Islet precursor cell (in vitro differentiated cells): Measurements from ENCODE around the gene OTOF.

Source experiments
- DNase-seq: peaks from one replicate; pipeline ENCODE4 v3.0.0-alpha.2; 2018

Gene OTOF

GRCh38 chr2:26463244-26464192, 14.4 kb downstream of the OTOF start:
- DNase-seq, result peak; percentile 89

DNA sequence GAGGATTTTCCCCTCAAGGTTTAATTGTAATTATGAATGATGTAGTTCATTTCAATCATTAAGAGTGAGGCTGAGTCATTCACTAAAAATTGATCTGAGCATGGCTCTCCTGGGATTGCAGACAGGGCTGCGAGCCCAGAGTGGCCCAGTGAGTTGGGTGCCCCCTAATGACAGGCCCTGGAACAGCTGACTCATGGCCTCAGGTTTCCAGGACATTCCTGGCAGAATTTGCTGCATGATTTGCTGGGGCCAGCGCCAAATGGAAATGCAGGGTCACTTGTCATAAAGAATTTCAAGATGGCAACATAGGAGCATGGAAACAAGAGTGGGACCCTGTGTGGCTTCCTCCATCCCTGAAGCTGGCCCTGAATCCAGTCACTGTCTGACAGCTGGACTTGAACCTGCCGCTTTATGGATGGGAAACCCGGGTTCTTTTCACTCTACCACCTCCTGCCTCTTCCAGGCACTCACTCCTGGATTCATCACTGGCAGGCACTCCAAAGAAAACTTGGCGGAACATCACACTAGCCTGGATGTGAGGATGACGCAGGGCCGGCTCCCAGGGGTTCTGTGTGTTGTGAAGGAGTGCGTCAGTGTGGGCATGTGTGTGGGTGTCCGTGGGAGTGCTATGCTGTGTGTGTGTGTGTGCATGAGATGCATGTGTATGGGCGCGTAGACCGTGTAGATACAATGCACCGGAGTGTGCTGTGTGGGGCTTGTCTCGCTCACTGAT, 15.2 kb downstream of the OTOF start:
- DNase-seq, result peak; percentile 86

GRCh38 chr2:26462100-26462499, 15.8 kb downstream of the OTOF start:
- DNase-seq, result peak; percentile 51

GRCh38 chr2:26461601-26462023, 16.3 kb downstream of the OTOF start:
- DNase-seq, result peak; percentile 45

DNA sequence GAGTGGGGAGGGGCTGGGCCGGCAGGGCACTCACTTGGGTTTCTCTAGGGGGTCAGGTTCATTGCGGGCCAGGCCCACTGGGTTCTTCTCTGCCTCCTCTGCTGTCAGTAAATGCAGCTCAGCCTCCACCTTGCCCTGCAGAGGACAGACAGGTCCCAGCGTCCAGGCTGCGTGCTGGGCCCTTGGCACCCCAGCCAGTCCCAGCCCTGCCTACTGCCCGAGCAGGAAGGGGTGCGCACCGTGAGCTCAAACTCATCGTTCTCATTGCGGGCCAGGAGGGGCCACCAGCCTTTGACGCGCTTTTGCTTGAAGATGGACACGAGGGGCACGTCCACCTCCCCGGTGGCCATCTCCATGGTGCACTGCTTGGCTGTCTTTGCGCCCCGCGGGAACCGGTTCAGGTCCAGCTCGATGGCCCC, 17.3 kb downstream of the OTOF start:
- DNase-seq, result peak; percentile 45

GRCh38 chr2:26459991-26460612, 17.8 kb downstream of the OTOF start:
- DNase-seq, result peak; percentile 55

DNA sequence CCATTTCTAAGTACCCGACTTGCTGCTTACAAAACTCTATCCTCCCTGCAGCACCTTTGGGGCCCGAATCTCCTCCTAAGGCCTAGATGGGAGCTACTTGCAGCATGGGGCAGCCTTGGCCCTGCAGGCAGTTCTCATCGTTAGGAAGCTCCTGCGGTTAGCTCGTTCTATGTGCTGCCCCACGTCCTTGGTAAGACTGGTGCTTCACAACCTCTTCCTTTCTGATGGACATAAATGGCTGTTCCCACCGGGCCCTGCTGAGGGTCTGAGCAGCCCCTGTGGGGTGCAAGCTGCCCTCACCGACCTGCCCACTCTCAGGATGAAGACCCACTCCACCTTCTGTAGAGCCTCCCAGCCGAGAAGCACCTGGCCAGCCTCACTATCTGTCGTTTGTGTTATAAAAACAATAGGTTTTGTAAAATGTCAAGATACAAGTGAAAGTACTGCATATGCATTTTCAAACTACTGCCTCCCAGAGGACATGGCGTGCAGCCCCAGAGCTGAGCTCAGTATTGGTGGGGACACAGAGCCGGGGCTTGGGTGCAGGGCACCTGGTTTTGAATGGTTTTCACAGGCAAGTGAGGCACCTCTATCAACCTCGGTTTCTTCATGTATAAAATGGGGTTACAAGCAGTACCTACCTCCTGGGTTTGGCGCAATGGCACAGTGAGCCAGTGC, 19.4 kb downstream of the OTOF start:
- DNase-seq, result peak; percentile 50

- DNase-seq, result no peak
Observed at GRCh38 chr2:26457695-26458364, 20.1 kb downstream of the OTOF start.

- DNase-seq, result peak; percentile 62
Observed at GRCh38 chr2:26457251-26457666, 20.7 kb downstream of the OTOF start.

GRCh38 chr2:26456440-26457250, 21.3 kb downstream of the OTOF start:
- peak; percentile 92 for DNase-seq

DNA sequence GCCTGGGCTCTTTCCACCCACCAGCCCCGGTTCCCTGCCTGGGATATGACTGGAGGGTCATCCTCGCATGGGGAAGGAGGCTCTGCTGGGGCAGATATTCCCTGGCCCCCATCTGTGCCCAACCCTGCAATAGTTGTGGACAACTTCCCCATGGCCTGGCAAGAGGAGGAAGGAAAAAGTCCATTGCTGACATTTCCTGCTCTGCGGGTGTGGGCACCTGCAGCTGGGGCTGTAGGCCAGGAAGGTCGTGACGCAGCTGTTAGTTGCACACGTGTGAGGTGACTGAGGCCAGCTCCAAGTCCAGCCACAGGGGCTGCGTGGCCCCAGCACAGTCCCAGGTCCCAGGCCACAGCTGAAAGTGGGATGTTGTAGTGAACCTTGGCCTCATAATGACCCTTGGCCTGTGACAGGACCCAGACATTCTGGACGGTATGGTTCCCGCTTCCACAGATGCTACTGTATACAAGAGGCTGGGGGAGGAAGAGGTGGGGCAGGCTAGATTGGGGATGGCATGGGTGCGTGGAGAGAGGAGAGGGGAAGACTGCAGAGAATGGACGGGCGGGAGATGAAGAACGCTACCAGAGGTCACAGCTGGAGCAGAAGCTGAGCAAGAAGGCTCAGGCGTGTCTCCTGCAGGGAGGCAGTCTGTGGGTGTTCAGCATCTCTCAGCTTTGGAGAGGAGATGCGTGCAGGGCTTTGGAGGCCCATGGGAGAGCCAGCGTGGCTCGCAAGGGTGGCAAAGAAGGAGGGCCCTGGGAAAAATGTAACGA, 22.1 kb downstream of the OTOF start:
- peak; percentile 47 for DNase-seq

DNA sequence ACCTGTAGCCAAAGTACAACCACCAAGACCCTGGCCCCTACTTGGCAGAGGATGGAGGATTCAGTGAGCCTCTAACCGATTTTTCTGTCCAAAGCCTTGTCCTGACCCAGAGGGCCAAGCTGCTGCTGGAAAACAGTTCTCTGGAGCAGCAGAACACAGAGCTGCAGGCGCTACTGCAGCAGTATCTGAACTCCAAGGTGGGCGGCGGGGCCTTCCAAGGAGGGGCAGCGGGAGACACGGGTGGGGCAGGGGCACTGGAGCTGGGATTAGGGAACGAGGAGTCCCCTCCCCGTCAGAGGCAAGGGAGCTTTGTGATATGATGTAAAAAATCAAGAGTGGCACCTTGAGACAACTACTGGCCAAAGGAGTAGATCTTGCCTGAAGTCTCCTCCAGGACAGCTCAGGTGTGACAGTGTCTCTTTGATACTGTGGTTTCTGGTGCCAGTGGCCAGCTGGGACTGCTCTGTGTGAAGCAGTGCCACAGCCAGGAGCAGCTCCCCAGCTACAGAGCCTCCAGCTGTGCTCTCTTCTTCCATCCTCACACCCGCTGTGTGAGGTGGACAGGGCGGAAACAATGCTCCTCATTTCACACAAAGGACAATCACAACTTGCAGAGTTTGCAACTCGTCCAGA, 22.8 kb downstream of the OTOF start:
- peak; percentile 31 for DNase-seq

GRCh38 chr2:26454561-26455001, 23.3 kb downstream of the OTOF start:
- DNase-seq, result peak; percentile 46

- peak; percentile 35 for DNase-seq
Observed at GRCh38 chr2:26453421-26454329, 24.2 kb downstream of the OTOF start.

GRCh38 chr2:26451700-26452099, 26.2 kb downstream of the OTOF start:
- DNase-seq, result no peak

- DNase-seq, result no peak
Observed at GRCh38 chr2:26450031-26450635, 27.8 kb downstream of the OTOF start.

GRCh38 chr2:26449278-26450030, 28.5 kb downstream of the OTOF start:
- DNase-seq, result no peak

DNA sequence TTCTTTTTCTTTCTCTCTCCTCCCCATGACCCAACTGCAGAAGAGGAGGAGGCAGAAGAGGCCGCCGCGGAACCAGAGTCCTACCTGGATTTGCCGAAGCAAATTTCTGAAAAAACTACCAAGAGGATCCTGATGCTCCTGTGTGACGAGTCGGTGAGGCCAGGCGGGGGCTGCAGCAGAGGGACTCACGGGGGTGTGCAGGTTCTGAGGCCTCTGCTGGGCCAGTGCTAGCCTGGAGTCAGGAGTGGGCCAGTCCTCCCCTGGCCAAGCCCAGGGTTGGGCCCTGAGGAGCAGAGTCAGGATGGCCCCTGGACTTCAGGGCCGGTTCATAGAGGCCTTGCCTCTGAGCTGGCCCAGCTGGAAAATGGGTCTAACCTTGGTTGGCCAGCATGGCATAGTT, 29.3 kb downstream of the OTOF start:
- no peak for DNase-seq
